Stimulated activated CD4-positive, alpha-beta T cell treated with anti-CD3 and anti-CD28 coated beads, Interleukin-4, amount 100 ng/mL, for 24 hours (primary cell): ENCODE results near the gene MOV10L1.
A peak's percentile ranks its signal among the peaks of the same experiment; 100 is the strongest.

ENCODE experiments used
- DNase-seq: peaks from one replicate; pipeline ENCODE4 v3.0.0-alpha.2; 2020

Gene MOV10L1

GRCh38 chr22:50205781-50206569, 116.2 kb downstream of the MOV10L1 start:
- DNase-seq = no peak

DNA sequence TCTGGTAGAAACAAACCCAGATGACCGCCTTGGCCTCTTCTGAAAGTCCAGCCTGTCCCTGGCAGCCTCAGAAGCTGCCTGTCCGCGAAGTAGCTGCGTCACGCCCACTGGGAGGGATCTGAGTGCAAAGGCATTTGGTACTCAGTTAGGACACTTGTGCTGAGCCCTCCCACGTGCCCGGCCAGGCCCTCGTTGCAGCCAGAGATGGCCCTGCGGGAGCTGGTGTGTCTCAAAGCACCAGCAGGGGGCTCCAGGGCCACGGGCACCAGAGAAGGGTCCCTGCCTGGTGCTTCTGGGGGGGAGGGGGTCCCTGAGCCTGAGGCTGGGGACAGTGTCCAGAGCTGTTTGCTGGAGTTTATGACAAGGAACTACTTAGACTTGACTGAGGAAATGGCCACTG, 116.8 kb downstream of the MOV10L1 start:
- DNase-seq = no peak

- DNase-seq = no peak
Observed at GRCh38 chr22:50207383-50208140, 117.8 kb downstream of the MOV10L1 start.

- no peak for DNase-seq
Observed at GRCh38 chr22:50208430-50208938, 118.7 kb downstream of the MOV10L1 start.

DNA sequence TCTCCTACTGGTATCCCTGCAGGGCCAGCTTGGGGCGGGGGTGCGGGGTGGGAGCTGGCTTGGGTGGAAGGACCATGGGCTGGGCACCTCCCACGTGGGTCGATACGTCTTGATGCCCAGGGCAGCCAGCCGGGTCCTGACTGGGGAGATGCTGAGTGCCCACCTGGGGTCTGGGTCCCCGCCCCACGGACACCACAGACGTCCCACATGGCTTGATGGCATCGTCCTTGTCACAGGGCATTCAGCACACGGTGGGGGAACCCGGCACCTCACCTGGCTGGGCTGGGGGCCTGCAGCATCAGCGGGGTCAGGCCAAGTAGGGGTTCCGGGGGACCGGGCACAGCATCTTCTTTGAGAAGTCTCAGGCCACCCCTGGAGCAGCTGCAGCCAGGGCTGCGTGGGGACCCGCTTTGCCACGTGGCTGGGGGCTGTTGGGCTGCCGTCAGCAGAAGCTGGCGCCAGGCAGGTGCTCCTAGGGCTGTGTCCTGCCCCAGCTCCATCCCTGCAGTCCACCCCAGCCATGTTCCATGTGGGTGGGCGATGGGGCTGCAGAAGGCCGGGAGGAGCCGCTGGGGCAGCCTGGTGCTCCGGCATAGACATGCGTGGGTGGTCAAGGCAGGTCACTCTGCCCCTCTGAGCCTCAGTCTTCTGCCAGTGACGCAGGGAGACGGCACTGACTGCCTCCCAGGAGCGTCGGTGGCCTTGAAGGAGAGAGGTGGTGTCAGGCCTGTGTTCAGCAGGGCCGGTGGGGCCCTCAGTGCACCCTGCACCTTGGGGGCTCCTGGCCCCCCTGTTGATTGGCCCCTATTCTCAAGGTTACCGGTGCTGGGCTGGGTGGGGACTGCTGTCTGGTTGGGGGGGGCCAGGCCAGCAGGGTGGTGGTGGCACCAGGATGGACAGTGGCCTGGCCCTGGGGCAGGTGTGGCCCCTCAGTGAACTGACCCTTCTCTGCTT, 119.4 kb downstream of the MOV10L1 start:
- DNase-seq = no peak

GRCh38 chr22:50209893-50210292, 120.1 kb downstream of the MOV10L1 start:
- peak; percentile 76 for DNase-seq

DNA sequence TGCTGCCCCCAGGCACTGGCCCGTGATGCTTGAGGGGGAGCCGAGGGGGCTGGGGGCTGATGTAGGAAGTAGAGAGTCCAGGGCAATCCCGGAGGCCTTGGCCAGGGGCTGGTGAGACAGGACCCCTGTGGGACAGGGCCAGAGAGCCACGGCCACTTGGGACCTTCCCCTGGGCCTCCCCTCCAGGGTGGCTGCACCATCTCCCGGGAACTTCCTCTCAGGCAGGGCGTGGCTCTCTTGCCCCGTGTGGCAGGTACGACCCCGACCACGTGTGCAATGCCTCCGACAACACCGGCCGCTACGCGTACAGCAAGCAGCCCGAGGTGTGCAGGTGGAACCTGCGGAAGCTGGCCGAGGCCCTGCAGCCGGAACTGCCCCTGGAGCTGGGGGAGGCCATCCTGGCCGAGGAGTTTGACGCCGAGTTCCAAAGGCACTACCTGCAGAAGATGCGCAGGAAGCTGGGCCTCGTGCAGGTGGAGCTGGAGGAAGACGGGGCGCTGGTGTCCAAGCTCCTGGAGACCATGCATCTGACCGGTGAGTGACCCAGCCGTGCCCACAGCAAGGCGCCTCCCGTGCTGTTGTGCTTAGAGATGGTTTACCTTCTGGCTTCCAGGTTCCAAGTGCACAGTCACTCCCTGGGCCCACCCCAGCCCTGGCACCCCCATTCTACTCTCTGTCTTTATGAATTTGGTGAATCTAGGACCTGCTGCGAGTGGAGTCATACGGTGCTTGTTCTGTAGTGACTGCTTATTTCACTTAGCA, 120.8 kb downstream of the MOV10L1 start:
- DNase-seq = no peak

DNA sequence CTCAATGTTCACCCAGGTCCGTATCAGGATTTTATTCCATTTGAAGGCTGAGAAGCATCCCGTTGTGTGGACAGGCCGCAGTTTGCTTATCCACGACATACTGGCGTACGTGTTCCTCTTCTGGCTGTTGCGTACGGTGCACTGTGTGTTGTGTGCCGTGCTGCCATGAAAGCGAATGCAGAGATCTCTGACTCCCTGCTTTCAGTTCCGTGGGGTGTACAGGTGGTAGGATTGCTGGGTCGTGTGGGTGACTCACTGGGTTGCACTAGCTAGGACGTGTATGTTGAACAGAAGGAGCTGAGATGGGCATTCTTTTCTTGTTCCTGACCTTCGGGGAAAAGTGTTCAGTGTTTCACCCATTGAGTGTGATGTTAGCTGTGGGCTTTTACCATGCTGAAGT, 121.3 kb downstream of the MOV10L1 start:
- no peak for DNase-seq
